ENCODE measurements around the gene EEFSEC.

Gene EEFSEC

DNA sequence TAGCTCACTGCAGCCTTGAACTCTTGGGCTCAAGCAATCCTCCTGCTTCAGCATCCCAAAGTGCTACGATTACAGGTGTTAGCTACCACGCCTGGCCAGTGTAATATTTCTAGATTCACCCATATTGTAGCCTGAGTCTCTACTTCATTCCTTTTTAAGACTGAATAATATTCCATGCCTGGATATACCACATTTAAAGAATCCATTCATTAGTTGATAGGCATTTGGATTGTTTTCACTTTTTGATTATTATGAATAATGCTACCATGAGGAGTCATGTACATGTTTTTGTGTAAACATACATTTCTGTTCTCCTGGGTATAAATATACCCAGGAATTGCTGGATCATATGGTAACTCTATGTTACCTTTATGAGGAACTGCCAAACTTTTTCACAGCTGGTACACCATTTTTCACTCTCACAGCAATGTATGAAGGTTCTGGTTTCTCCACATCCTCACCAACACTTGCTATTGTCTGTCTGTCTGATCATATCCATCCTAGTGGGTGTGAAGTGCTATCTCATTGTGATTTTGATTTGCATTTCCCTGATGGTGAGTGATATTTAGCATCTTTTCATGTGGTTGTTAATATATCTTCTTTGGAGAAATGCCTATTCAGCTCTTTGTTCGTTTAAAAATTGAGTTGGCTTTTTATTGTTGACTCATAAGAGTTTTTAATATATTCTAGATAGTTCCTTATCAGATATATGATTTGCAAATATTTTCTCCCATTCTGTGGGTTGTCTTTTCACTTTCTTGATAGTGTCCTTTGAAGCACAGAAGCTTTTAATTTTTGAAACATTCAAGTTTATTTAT, 32.6 kb downstream of the EEFSEC start:
- DNase-seq: no peak

DNA sequence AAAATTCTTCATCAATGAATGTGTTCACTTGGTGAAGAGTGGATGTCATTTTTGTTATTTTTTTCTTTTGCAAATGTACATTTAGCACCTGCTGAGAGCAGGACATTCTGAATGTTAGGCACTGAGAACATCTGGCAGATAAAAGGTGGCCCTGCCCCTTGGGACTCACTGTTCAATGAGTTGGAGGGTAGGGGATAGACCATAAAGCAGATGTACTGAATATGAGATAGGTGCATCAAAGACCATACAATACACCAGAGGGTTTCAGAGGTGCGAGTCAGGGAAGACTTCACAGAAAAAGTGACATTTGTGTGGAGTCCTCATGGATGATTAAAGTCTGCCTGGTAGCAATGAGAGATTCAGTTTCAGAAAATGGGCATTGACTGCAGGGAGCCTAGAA, 34.2 kb downstream of the EEFSEC start:
- no peak for DNase-seq

DNA sequence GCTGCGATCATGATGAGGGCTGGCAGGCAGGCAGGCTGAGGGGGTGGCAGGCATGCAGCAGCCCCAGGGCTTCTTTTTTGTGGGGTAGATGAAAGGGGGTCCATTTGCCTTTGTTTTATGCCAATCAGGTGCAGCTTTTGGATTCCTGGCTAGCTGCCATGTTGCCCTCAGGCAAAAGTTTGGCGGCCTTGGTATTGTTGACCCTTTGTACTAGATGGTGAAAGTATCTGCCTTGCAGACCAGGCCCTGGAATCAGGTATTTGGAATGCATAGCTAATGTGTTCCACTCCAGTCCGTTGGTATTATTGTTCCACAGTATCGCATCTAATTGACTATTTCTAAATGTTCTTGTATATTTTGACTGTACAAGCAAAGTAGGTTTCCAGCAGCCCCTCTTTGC, 35.0 kb downstream of the EEFSEC start:
- no peak for DNase-seq

DNA sequence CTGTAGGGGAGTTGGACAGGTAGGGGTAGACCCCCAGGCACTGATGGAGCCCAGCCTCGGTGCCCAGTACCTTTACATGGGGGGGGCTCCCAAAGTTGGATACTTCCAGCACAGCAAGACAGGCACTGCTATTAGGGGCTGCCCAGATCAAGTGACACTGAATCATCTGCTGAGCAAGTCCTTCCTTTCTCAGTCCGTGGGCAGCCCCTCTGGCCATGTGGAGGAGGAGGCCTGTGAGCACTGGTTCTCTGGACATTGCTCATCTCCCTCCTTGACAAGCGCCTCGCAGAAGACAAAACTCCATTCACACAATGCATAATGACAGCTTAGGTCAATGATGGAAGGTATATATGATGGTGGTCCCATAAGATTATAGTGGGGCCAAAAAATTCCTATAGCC, 35.7 kb downstream of the EEFSEC start:
- no peak for DNase-seq

DNA sequence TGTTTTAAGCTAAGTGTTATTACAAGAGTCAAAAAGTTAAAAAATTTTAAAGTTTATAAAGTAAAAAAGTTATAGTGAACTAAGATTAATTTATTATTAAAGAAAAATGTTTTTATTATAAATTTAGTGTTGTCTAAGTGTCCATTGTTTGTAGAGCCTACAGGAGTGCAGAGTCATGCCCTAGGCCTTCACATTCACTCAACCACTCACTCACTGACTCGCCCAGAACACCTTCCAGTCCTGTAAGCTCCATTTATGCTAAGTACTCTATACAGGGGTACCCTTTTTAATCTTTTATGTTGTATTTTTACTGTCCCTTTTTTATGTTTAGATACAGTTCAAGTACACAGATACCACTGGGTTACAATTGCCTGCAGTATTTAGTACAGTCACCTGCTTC, 37.2 kb downstream of the EEFSEC start:
- no peak for DNase-seq

DNA sequence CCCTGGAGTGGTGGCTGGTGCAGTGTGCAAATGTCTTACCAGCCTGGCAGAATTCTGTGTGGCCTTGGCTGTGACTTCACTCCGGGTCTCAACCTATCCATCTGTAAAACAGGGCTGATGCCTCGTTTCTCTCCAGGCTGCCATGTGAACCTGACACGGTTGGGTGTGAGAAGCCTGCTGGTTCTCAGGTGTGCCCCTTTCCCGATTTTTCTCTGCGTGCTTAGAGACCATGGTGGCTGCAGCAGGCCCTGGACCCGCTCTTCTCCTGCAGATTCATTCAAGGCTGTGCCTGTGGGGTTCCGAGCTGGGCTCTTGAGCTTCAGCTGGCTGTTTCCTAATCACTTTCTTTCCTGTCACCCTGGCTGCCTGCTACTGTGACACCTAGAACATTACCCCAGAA, 38.9 kb downstream of the EEFSEC start:
- no peak for DNase-seq

DNA sequence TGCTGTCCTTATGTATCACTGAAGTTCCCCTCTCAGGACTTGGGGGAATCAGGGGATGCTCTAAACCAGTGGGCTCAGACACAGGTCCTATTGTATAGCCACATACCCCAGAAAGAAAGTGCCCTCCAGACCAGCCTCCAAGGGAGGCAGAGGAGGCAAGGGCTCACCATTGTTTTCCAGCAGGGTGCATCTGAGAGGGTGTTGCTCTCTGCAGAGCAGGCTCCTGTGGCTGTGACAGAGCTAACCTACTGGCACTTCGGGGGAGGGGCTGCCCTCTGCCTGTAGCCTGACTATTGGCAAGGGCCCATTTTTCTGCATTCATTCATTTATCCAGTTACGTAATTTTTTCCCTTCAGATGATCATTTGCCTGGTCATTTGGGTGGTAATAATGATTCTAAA, 39.9 kb downstream of the EEFSEC start:
- no peak for DNase-seq

DNA sequence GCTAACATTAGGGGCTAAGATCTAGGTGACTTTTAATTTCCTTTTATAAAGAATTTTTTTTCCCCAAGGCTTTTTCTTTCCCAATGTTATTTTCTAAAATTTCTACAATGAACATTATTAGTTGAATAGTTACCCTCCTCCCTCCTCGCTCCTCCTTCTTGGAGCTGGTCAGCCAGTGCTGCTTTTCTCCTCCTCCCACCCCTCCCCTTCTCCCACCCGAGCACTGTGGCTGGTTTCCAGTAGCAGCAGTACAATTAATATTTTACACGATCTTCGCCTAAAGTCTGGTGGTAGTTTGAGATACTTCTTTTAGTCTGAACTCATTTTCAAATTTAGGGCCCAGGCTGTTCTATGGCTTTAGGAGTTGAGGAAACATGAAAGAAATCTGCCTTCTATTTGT, 41.6 kb downstream of the EEFSEC start:
- no peak for DNase-seq

DNA sequence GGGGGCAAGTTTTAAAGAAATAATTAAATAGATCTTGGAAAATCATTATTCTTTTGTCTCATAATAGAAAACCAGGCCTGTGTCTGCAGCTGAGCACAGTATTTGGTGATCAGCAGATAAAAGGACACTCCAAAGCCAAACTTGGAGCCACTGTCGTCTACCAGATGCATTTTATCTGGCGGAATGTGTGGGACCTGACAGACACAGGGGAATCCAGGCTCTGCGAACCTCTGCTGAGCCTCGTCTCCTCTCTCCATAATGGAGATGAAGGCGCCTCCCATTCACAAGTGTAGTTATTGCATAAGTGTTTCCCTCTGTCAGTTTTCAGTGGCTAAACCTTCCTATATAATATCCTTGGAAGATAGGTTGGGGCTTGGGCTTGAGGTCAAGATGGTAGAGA, 42.1 kb downstream of the EEFSEC start:
- no peak for DNase-seq

DNA sequence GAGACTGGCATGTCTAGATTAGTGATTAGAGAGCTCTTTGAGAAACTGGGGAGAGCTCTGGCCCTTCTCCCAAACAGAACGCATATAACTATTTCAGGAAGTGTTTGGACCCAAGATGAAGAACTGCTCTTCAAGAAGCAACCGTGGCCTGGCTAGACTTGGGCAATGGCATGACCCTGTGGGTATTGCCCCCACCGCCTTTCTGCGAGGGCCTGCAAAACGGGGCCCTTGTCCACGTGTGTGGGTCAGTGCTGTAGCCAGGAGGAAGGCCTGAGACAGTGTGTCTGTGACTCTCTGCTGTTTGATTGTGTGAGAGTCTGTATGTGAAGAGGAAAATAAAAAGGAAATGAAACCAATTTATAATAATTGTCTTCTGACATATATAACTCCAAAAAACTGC, 42.5 kb downstream of the EEFSEC start:
- DNase-seq: no peak

DNA sequence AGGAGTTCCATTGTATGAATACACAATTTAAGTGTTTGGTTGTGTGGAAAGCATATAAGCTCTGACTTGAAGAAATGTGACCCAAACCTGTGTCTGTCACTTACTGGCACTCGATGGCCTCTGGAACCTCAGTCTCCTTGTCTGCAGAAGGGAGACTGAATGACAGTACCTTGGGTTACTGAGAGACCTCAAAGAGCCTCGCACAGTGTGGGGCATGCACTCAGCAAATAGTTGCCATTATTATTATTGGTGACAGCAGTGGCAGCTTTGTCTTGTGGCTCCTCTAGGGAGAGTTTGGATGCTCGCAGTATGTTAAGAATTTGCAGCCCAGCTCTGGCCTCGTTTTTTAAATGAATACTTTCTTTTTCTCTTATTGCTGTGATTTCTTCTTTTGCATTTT, 43.4 kb downstream of the EEFSEC start:
- DNase-seq: no peak

DNA sequence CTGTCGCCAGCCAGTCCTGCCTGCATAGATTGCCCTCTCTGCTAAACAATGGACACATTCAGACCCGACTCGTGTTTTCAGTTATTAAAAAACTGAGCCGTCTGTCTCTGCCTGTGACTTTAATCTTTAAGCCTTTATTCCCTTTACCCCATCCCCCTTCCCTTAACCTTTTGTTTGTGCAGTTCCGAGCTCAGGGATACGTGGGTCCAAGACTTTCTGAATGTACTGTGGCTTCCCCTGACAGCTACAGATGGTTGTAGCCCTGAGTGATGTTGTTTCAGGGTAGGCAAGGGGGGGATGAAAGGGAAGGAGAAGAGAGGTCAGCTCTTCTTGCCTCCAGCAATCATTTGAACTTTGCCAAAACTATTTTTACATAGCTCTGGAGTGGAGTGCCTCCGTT, 44.6 kb downstream of the EEFSEC start:
- DNase-seq: peak; percentile 53

DNA sequence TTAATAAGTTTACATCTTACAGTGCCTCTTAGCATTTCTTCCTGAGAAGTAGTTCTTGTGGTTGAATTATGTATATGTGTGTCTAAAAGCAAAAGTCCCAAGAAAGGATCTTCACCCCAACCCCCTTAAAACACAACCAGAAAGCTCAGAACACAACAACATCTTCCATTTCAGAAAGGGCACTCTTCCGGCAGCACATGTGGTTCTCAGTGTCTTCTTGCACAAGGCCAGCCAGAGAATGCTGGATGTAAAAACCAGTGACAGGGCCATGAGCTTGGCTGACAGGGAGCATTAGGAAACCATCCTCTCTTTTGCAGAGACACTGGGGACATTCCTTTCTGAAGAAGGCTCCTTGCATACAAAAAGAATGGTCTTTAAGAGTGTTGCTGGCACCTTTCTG, 45.0 kb downstream of the EEFSEC start:
- peak; percentile 5 for DNase-seq

DNA sequence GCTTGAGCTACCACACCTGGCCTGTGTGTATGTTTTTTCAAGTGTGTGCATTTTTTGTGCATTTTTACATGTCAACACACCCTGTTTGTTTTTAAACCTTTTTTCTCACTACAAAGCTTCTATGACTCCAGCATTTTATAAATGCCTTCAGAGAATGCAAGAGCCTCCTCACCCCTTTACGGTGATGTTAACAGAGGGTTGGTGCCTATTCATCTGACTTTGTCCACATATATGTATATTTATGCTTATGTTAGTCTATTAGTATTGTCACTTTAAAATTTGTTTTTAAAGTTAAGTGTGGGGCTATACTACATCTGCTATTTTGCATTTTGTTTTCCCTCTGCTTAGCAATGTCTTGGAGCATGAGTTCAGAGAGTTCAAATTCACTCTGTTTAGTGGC, 45.8 kb downstream of the EEFSEC start:
- DNase-seq: no peak

DNA sequence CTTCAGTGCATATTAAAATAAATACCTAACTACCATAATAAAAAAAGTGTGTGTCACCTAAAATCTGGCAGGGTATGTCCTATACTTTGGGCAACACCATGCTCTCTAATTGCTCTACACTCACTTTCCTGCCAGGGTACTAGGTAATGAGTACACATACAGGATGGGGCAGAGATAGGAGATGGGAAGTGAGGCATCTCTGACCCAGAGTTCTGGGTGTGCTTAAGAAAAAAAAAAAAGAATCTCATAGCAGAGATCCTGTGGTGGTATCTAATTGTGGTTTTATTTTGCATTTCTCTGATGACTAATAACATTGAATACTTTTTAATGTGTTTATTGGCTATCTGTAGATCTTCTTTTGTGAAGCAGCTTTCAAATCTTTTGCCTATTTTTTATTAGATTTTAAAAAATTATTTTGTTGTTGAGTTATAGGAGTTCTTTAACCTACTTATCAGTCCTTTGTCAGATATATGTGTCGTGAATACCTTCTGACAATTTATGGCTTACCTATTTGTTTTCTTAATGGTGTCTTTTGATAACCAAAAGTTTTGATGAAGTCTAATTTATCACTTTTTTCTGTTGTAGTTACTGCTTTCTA, 48.0 kb downstream of the EEFSEC start:
- no peak for DNase-seq

DNA sequence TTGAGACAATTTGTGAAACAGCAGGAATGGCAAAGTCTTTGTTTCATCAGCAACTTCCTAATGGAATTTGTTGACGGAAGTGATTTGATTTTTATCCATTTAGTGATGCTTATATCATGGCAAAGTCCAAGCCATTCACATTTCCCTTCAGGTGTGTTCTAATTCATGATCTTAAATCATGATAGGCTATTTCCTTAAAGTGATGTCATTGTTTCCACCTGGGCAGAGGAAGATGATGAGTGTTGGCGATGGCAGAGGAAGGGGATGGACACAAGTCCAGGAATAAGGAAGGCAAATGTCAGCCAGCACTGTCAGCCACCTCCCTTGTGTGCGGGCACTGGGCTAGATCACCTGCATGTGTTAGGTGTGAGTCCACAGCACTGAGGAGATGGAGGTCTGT, 49.9 kb downstream of the EEFSEC start:
- DNase-seq: no peak

DNA sequence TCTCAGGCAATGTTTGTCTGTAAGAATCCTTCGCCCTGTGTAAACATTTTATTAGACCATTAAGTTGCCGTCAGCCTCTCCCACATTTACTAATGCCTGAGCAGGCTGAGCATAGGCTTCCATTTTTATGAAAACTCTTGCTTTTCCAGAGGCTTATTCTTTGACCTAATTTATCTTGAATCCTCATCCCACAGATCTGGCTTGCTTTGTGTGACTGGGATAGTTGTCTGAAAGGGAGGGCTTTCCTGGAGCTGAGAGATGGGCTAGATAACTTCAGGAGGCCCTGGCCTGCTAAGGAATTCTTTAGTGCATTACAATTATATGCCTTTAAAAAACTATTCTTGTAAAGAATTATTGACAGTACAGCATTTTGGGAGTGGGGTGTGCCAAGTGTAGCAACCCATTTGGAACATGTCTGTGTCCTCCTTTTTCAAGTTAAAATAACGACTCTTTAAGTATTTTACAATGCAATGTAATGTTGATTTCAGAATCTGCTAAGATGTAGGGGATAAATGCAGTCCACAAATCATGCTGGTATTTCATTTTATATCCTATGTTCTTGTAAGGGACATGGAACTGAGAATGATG, 52.4 kb downstream of the EEFSEC start:
- no peak for DNase-seq

DNA sequence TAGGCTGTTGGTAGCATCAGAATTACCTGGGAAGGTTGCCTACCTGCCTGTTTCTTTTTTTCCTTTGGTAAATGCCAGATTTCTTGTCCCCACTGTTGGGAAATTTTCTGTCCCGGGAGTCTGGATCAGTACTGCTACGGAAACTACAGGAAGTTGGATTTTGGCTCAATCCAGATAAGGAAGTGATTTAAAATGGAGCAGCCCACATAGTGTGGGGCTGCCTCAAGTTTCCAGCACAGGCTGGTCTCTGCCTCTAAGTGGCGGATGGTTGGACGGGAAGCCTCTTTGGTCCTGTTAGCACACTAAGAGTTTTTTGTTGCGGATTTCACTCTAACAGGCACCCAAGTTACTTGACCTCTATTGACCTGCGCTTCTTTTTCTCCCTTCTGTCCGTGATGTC, 54.7 kb downstream of the EEFSEC start:
- no peak for DNase-seq

DNA sequence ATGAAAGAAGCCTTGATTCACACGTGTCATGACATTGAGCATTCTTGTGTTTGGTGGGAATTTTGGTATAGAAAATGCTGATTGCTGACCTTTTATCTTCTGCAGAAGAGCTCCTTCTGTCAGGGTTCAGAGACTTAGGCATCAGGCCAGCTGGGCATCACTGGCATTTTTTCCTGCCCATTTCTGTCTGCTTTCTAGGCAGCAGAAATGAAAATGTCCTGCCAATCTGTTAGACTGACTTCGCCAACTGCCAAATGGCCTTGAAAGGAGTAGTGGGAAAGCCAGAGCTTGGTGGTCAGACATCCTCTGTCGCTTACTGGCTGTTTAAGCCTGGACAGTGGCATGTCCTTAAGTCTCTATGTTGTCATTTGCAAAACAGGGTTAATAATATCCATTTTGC, 57.4 kb downstream of the EEFSEC start:
- no peak for DNase-seq

DNA sequence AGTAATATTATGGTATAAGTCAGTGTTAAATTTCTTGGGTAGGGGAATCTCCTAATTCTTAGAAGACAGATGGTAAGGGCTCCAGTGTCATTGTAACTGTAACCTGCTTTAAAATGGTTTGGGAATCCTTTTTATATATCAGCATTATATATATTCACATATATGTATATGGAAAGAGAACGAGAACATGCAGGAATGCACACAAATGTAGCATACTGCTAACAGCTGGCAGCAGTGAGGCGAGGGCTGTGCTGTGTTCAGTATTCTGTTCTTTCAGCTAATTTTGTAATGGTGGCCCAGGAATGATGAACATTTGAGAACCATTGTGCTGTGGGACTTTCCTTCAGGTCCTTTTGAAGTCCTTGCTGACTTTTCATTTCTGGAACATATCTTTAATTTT, 60.8 kb downstream of the EEFSEC start:
- no peak for DNase-seq

DNA sequence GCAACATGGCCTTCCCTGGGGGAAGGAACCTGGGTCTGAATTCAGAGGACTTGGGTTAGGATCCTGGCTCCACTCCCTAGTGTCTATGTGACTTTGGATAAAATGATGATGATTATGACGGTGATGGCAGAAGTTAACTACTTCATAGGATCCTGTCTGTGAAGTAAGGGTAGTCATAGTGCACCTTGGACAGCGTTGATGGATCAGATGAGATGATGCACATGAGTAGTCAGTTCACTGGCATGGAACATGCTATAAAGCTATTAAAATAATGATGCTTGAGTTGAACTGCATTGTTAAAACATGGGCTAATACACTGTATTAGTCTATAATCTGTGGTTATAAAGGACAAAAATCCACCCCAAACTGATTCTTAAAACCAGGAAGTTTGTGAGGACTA, 62.0 kb downstream of the EEFSEC start:
- no peak for DNase-seq

DNA sequence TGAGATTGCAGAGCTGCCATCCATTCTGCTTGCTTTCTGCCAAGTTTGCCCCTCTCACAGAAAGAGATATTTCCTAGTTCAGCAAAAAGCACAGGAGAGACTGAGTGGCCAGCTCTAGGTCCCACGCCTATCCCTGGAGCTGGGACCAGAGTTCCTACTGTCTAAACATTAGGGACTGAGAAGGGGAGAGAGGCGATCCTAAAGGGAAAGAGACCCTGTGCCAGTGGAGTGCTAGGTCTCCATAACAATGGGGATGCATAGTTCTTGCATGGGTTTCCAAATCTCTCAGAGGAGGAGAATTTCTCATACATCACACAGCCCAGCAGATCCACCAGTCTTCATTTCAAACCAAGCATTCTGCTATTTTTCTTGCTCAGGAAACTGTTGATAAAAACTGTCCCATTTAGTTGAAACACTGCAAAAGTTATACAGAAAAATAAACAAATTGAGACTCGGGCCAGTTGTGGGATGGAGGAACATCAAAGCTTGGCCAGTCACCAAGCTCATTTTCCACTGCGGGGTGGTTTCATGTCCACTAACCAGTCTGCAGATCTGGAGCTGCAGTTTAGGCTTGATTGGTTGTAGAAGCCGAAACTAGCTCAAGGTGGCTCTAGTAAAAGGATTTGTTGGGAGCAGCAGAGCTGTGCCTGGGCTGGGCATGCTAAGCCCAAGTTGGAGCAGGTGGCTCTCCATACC, 62.7 kb downstream of the EEFSEC start:
- no peak for DNase-seq

DNA sequence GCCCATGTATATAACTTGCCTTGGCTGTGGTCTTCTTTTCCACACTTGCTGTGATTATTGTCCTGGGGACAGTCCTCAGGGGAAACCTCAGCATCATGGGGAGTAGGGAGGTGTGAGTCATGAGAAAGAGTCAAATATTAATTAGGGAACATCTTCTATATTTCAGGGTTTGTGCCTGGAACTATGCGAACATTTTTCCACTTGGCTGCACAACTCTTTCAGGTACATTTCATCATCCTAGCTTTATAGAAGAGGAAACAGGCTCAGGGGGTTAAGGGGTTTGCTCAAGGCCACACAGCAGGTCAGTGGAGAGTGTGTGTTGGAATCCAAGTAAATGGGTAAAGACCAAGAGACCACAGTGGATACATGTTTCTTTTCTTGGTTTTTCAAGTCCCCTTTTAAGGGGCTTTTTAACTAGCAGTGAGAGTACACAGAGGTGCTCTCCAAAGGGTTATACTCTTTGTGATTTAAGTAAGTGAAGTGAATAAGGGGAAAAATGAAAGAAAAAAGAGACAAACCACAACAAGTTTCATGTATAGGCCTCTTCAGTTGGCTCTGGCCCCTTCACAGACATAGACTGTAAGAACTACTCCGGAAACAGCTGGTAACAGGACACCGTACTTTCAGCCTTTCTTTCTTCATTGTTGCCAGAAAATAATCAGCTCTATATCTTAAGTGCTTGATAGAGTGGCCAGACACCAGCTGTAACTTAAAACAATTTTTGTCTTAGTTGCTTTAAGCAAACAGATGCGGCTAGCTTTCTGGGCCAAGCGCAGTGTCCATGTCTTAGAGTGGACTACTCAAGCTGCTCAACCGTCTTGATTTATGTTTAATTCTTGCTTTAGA, 64.6 kb downstream of the EEFSEC start:
- DNase-seq: no peak
